ENCODE measurements around the gene TREM1. TPM values are rescaled to one million over a fixed set of nuclear protein-coding genes. Genes with fewer than 3 reads are reported as not detected.
"Not testable (repeated sequence)": the region's sequence is repeated elsewhere in the genome, so short reads cannot be mapped to it uniquely, and the experiment has no call there.

The TREM1 gene
- total RNA-seq, 1 donor from 2014 or later, result 0.98 TPM

GRCh38 chr6:41247882-41248705 lies 38.4 kb downstream of the TREM1 start:
- Histone ChIP-seq H3K4me1 (no peaks in the 10 kb centered on the region), H3K36me3 (no peaks in the 10 kb centered on the region), H3K27me3 (no peaks in the 10 kb centered on the region), H3K27ac (no peak overlapping the region), H3K9me3 (no peaks in the 10 kb centered on the region), H3K4me3 (no peak overlapping the region)
- TF ChIP-seq CTCF (IDR thresholded peaks at IDR 0.05) (no peak), POLR2AphosphoS5 (IDR thresholded peaks at IDR 0.05; ENCODE audit: insufficient read depth in 1 of 2, low read depth in 1 of 2) (no peak), POLR2A (IDR thresholded peaks at IDR 0.05) (no peak)
- intact Hi-C loops (cut with DNase I), result no loop called here
- DNase-seq (ENCODE audit: extremely low spot score in 2 of 2), result no peak

- intact Hi-C loops (cut with DNase I), result no loop called here
- Histone ChIP-seq H3K9me3 (no peaks in the 10 kb centered on the region), H3K4me1 (no peaks in the 10 kb centered on the region), H3K27me3 (no peaks in the 10 kb centered on the region), H3K36me3 (no peaks in the 10 kb centered on the region), H3K27ac (no peak overlapping the region), H3K4me3 (no peak overlapping the region)
- DNase-seq (ENCODE audit: extremely low spot score in 2 of 2), result no peak
- TF ChIP-seq CTCF (IDR thresholded peaks at IDR 0.05), result no peak
- TF ChIP-seq POLR2AphosphoS5 (IDR thresholded peaks at IDR 0.05; ENCODE audit: insufficient read depth in 1 of 2, low read depth in 1 of 2), result no peak
- TF ChIP-seq POLR2A (IDR thresholded peaks at IDR 0.05), result no peak
Measured at GRCh38 chr6:41247288-41247865, 39.1 kb downstream of the TREM1 start.

GRCh38 chr6:41246529-41246928 lies 40.0 kb downstream of the TREM1 start:
- H3K4me3 ChIP-seq; H3K36me3 ChIP-seq; H3K4me1 ChIP-seq; DNase-seq (ENCODE audit: extremely low spot score in 2 of 2); H3K27me3 ChIP-seq; intact Hi-C loops (cut with DNase I); H3K27ac ChIP-seq; H3K9me3 ChIP-seq: not testable (repeated sequence)

GRCh38 chr6:41239467-41240159 lies 46.9 kb downstream of the TREM1 start:
- DNase-seq (ENCODE audit: extremely low spot score in 2 of 2), result no peak
- intact Hi-C loops (cut with DNase I), result no loop called here
- no peaks in the 10 kb centered on the region for H3K27me3 ChIP-seq
- TF ChIP-seq CTCF (IDR thresholded peaks at IDR 0.05), result no peak
- TF ChIP-seq POLR2AphosphoS5 (IDR thresholded peaks at IDR 0.05; ENCODE audit: insufficient read depth in 1 of 2, low read depth in 1 of 2), result no peak
- TF ChIP-seq POLR2A (IDR thresholded peaks at IDR 0.05), result no peak
- H3K4me1 ChIP-seq, result no peaks in the 10 kb centered on the region
- no peak overlapping the region for H3K4me3 ChIP-seq
- no peaks in the 10 kb centered on the region for H3K9me3 ChIP-seq
- H3K36me3 ChIP-seq, result no peaks in the 10 kb centered on the region
- H3K27ac ChIP-seq, result no peak overlapping the region

GRCh38 chr6:41237128-41237527 lies 49.4 kb downstream of the TREM1 start:
- Histone ChIP-seq H3K9me3 (no peaks in the 10 kb centered on the region), H3K27me3 (no peaks in the 10 kb centered on the region), H3K4me1 (no peaks in the 10 kb centered on the region), H3K4me3 (no peak overlapping the region), H3K36me3 (no peaks in the 10 kb centered on the region), H3K27ac (no peak overlapping the region)
- intact Hi-C loops (cut with DNase I), result no loop called here
- TF ChIP-seq CTCF (IDR thresholded peaks at IDR 0.05) (no peak), POLR2AphosphoS5 (IDR thresholded peaks at IDR 0.05; ENCODE audit: insufficient read depth in 1 of 2, low read depth in 1 of 2) (no peak), POLR2A (IDR thresholded peaks at IDR 0.05) (no peak)
- no peak for DNase-seq (ENCODE audit: extremely low spot score in 2 of 2)

Measured in vagina (tissue), 2 donors.